Measurements from ENCODE around the gene NDUFAF3.

The NDUFAF3 gene

GRCh38 chr3:49030321-49030720 is 8.4 kb downstream of the NDUFAF3 start:
- no peak for TF ChIP-seq CTCF (IDR thresholded peaks at IDR 0.05; ENCODE audit: insufficient read depth, missing control alignments)
- DNase-seq (ENCODE audit: insufficient read length, low spot score) = no peak
- FAIRE-seq = no peak

GRCh38 chr3:49032646-49033304 is 10.9 kb downstream of the NDUFAF3 start:
- DNase-seq (ENCODE audit: insufficient read length, low spot score) (no peak), FAIRE-seq (no peak)
- no peak for TF ChIP-seq CTCF (IDR thresholded peaks at IDR 0.05; ENCODE audit: insufficient read depth, missing control alignments)

DNA sequence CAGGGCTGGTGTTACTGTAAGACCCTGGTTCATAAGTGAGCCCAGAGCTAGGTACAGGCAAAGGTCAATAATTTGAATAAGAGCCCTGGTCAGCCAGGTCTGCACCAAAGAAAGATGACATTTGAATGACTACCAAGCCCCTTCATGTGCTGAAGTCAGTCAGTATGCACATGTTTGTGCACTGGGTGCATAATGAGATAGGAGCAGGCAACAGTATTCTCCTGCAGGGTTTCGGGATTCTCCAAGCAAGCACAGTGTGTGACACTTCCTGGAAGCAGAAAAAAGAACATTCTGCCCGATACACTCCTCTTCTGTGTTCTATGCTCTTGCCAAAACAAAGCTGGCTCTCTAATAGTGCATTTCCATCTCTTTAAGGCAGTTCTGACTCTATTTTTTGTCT is 12.7 kb downstream of the NDUFAF3 start:
- no peak for TF ChIP-seq CTCF (IDR thresholded peaks at IDR 0.05; ENCODE audit: insufficient read depth, missing control alignments)
- no peak for DNase-seq (ENCODE audit: insufficient read length, low spot score)
- FAIRE-seq = no peak

GRCh38 chr3:49035281-49035680 is 13.4 kb downstream of the NDUFAF3 start:
- DNase-seq (ENCODE audit: insufficient read length, low spot score) (no peak), FAIRE-seq (no peak)

DNA sequence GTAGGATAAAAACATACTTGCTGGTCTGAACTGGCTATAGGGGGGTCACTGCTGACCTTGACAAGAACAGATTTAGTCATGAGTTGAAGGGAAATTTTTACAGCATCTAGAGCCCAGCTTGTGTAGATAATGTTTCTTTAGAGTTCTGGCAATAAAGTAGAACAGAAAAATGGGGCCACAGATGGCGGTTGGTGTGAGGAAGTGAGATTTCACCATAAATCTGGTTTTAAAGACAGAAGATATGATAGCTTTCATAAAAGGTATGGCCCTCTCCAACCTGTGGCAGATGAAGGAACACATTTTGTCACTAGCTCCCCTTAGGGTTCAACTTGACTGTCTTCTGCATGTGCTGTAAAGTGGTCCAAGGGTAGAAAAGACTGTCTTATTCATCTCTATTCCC is 31.6 kb downstream of the NDUFAF3 start:
- no peak for DNase-seq (ENCODE audit: insufficient read length, low spot score)
- no peak for TF ChIP-seq CTCF (IDR thresholded peaks at IDR 0.05; ENCODE audit: insufficient read depth, missing control alignments)
- FAIRE-seq = no peak

More at GRCh38 chr3:49035281-49035680, 13.4 kb downstream of the NDUFAF3 start:
- TF ChIP-seq CTCF (IDR thresholded peaks at IDR 0.05; ENCODE audit: insufficient read depth, missing control alignments) = no peak

DNA sequence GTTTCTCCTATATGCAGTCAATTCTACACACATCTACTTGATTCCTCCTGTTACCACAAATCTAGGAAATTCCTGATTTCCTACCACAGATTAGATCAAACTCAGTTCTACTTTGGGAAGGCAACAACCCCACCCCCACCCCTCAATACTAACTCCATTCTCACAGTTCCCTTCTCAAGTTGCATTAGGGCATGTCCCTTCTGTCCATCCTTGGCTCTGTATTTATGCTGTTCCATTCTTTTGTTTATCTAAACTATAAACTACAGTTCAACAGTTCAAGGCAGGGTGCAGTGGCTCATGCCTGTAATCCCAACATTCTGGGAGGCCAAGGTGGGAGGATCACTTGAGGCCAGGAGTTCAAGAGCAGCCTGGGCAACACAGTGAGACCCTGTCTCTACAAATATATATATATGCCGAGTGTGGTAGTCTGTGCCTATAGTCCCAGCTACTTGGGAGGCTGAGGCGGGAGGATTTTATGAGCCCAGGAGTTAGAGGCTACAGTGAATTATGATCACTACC is 32.5 kb downstream of the NDUFAF3 start:
- DNase-seq (ENCODE audit: insufficient read length, low spot score) (no peak), FAIRE-seq (no peak)
- no peak for TF ChIP-seq CTCF (IDR thresholded peaks at IDR 0.05; ENCODE audit: insufficient read depth, missing control alignments)

- no peak for TF ChIP-seq CTCF (IDR thresholded peaks at IDR 0.05; ENCODE audit: insufficient read depth, missing control alignments)
- DNase-seq (ENCODE audit: insufficient read length, low spot score) = no peak
- no peak for FAIRE-seq
Observed at GRCh38 chr3:49057268-49057667, 35.3 kb downstream of the NDUFAF3 start.

Measured in D721Med (cell line).